Activated CD4-positive, alpha-beta T cell treated with anti-CD3 and anti-CD28 coated beads for 36 hours (primary cell): ENCODE results near the gene FANK1. TPM values are rescaled to one million over a fixed set of nuclear protein-coding genes. Genes with fewer than 3 reads are reported as not detected.
A peak's percentile ranks its signal among the peaks of the same experiment; 100 is the strongest.
"Not testable (repeated sequence)": the region's sequence is repeated elsewhere in the genome, so short reads cannot be mapped to it uniquely, and the experiment has no call there.

Experiments used
- ATAC-seq: fragments of 200-7000 bp; cut with Tn5 transposase; one replicate; pipeline ENCODE4 v1.10.0; 2021; ENCODE audit warnings: mild to moderate bottlenecking, moderate library complexity
- CTCF ChIA-PET: fragments of 350-600 bp; sonication (Branson Sonifier 250); formaldehyde crosslinking; loops from one replicate; lab custom pipeline; 2021; ENCODE audit warnings: antibody characterized with exemption; lab: Charles Lee
- POLR2A ChIA-PET: fragments of 350-600 bp; sonication (Branson Sonifier 250); formaldehyde crosslinking; loops from one replicate; lab custom pipeline; 2021; ENCODE audit warnings: antibody characterized with exemption, inconsistent platforms; lab: Charles Lee
- DNase-seq: peaks from one replicate; pipeline ENCODE4 v3.0.0-alpha.2; 2020
- H3K27ac Mint-ChIP-seq: one replicate; pipeline ENCODE4 v1.8.0; 2021; ENCODE audit warnings: mixed read lengths
- H3K27me3 Mint-ChIP-seq: one replicate; pipeline ENCODE4 v1.8.0; 2021; ENCODE audit warnings: mixed read lengths
- H3K36me3 Mint-ChIP-seq: one replicate; pipeline ENCODE4 v1.8.0; 2021; ENCODE audit warnings: low read depth, mixed read lengths
- H3K4me1 Mint-ChIP-seq: one replicate; pipeline ENCODE4 v1.8.0; 2021; ENCODE audit warnings: mixed read lengths
- H3K4me3 Mint-ChIP-seq: one replicate; pipeline ENCODE4 v1.8.0; 2021; ENCODE audit warnings: mild to moderate bottlenecking, moderate library complexity, mixed read lengths
- H3K9me3 Mint-ChIP-seq: one replicate; pipeline ENCODE4 v1.8.0; 2021; ENCODE audit warnings: low read depth, mixed read lengths
- intact Hi-C, 2 experiments: fragments of 100-400 bp; cut with DNase I in 1 of 2; cut with micrococcal nuclease in 1 of 2; formaldehyde crosslinking; loops; one replicate each; pipeline versions ENCODE4 v1.14.2 to v1.15.1; 2022 to 2024; cut with DNase I, micrococcal nuclease
- total RNA-seq, 2 experiments: library from RNA; stranded (reverse); gene quantifications; one replicate each; pipeline ENCODE4 v1.2.3, GENCODE V29; 2021

The FANK1 gene
- total RNA-seq, 2 experiments from 2014 or later = 0.42 to 1.0 TPM

- no peaks in the 10 kb centered on the region for H3K27me3 Mint-ChIP-seq
- no peaks in the 10 kb centered on the region for H3K36me3 Mint-ChIP-seq
- ATAC-seq (peak; percentile 98), DNase-seq (peak; percentile 86)
- no peak overlapping the region for H3K4me3 Mint-ChIP-seq
- intact Hi-C loops = loop anchor here in 1 of 2 experiments (2.0 to 5.0 kb wide), 2 partner anchors 145 to 325 kb away; partner anchors contain the start of genes EDRF1 and FANK1
- H3K27ac Mint-ChIP-seq = peak overlapping the region; percentile 79
- ChIA-PET POLR2A (no interaction called here), CTCF (no interaction called here)
- no peaks in the 10 kb centered on the region for H3K9me3 Mint-ChIP-seq
- H3K4me1 Mint-ChIP-seq = peaks cover 16% of the 10 kb centered on the region
Measured at GRCh38 chr10:126041804-126042231, 145.5 kb downstream of the FANK1 start.

- ATAC-seq (no peak), DNase-seq (peak; percentile 18)
- Mint-ChIP-seq H3K9me3 (no peaks in the 10 kb centered on the region), H3K4me1 (peaks cover 16% of the 10 kb centered on the region), H3K27ac (peak overlapping the region; percentile 79), H3K36me3 (no peaks in the 10 kb centered on the region), H3K4me3 (no peak overlapping the region), H3K27me3 (no peaks in the 10 kb centered on the region)
- POLR2A ChIA-PET = no interaction called here
- intact Hi-C loops = loop anchor here in 1 of 2 experiments (2.0 to 5.0 kb wide), 2 partner anchors 146 to 325 kb away; partner anchors contain the start of genes EDRF1 and FANK1
- CTCF ChIA-PET = no interaction called here
Measured at GRCh38 chr10:126042354-126042753, 146.0 kb downstream of the FANK1 start.

GRCh38 chr10:126042906-126043305, 146.5 kb downstream of the FANK1 start:
- intact Hi-C loops = loop anchor here in 1 of 2 experiments (2.0 to 5.0 kb wide), 2 partner anchors 146 to 326 kb away; partner anchors contain the start of genes EDRF1 and FANK1
- H3K27me3 Mint-ChIP-seq = no peaks in the 10 kb centered on the region
- H3K9me3 Mint-ChIP-seq = no peaks in the 10 kb centered on the region
- CTCF ChIA-PET = no interaction called here
- no peak overlapping the region for H3K4me3 Mint-ChIP-seq
- H3K4me1 Mint-ChIP-seq = peaks cover 16% of the 10 kb centered on the region
- H3K36me3 Mint-ChIP-seq = no peaks in the 10 kb centered on the region
- DNase-seq = no peak
- H3K27ac Mint-ChIP-seq = no peak overlapping the region
- ATAC-seq = no peak
- POLR2A ChIA-PET = no interaction called here

- intact Hi-C loops = loop anchor here in 1 of 2 experiments (2.0 to 5.0 kb wide), 2 partner anchors 147 to 326 kb away; partner anchors contain the start of genes EDRF1 and FANK1
- no peak for DNase-seq
- Mint-ChIP-seq H3K27me3 (no peaks in the 10 kb centered on the region), H3K27ac (no peak overlapping the region), H3K36me3 (no peaks in the 10 kb centered on the region), H3K4me1 (peaks cover 16% of the 10 kb centered on the region), H3K4me3 (no peak overlapping the region), H3K9me3 (no peaks in the 10 kb centered on the region)
- CTCF ChIA-PET = no interaction called here
- ATAC-seq = no peak
- POLR2A ChIA-PET = no interaction called here
Measured at GRCh38 chr10:126043389-126043788, 147.0 kb downstream of the FANK1 start.

GRCh38 chr10:126045861-126046260, 149.5 kb downstream of the FANK1 start:
- Mint-ChIP-seq H3K9me3 (no peaks in the 10 kb centered on the region), H3K4me3 (no peak overlapping the region), H3K27ac (no peak overlapping the region), H3K36me3 (no peaks in the 10 kb centered on the region), H3K4me1 (peaks cover 16% of the 10 kb centered on the region), H3K27me3 (no peaks in the 10 kb centered on the region)
- no peak for DNase-seq
- intact Hi-C loops = no loop called here
- ChIA-PET POLR2A (no interaction called here), CTCF (interaction anchor here (0.8 kb wide), 1 partner anchor 29 kb away, joined by 5 read pairs; no protein-coding TSS in a partner anchor)
- no peak for ATAC-seq

GRCh38 chr10:126046831-126047230, 150.5 kb downstream of the FANK1 start:
- CTCF ChIA-PET = no interaction called here
- intact Hi-C loops = no loop called here
- no peak overlapping the region for H3K4me3 Mint-ChIP-seq
- ATAC-seq = no peak
- peaks cover 10% of the 10 kb centered on the region for H3K4me1 Mint-ChIP-seq
- no peak for DNase-seq
- H3K27ac Mint-ChIP-seq = no peak overlapping the region
- POLR2A ChIA-PET = no interaction called here
- H3K27me3 Mint-ChIP-seq = no peaks in the 10 kb centered on the region
- H3K36me3 Mint-ChIP-seq = no peaks in the 10 kb centered on the region
- H3K9me3 Mint-ChIP-seq = no peaks in the 10 kb centered on the region

- H3K4me3 Mint-ChIP-seq, H3K9me3 Mint-ChIP-seq, ATAC-seq, POLR2A ChIA-PET, H3K4me1 Mint-ChIP-seq, intact Hi-C loops, DNase-seq, CTCF ChIA-PET, H3K27ac Mint-ChIP-seq, H3K36me3 Mint-ChIP-seq, H3K27me3 Mint-ChIP-seq: not testable (repeated sequence)
Measured at GRCh38 chr10:126047749-126048148, 151.4 kb downstream of the FANK1 start.

- ChIA-PET POLR2A (no interaction called here), CTCF (interaction anchor here (0.6 kb wide), 1 partner anchor 132 kb away, joined by 3 read pairs; no protein-coding TSS in a partner anchor)
- Mint-ChIP-seq H3K4me3 (no peak overlapping the region), H3K27ac (no peak overlapping the region), H3K9me3 (no peaks in the 10 kb centered on the region), H3K4me1 (no peaks in the 10 kb centered on the region), H3K36me3 (no peaks in the 10 kb centered on the region), H3K27me3 (no peaks in the 10 kb centered on the region)
- ATAC-seq (no peak), DNase-seq (no peak)
- intact Hi-C loops = no loop called here
Measured at GRCh38 chr10:126049759-126050700, 153.7 kb downstream of the FANK1 start.

GRCh38 chr10:126052171-126052570, 155.8 kb downstream of the FANK1 start:
- intact Hi-C loops = no loop called here
- no peak overlapping the region for H3K27ac Mint-ChIP-seq
- DNase-seq (no peak), ATAC-seq (no peak)
- H3K4me1 Mint-ChIP-seq = no peaks in the 10 kb centered on the region
- no peaks in the 10 kb centered on the region for H3K27me3 Mint-ChIP-seq
- POLR2A ChIA-PET = no interaction called here
- no peaks in the 10 kb centered on the region for H3K36me3 Mint-ChIP-seq
- CTCF ChIA-PET = interaction anchor here (1.0 kb wide), 1 partner anchor 218 kb away, joined by 3 read pairs; no protein-coding TSS in a partner anchor
- no peak overlapping the region for H3K4me3 Mint-ChIP-seq
- peaks cover 2% of the 10 kb centered on the region for H3K9me3 Mint-ChIP-seq

- no peak overlapping the region for H3K27ac Mint-ChIP-seq
- H3K4me3 Mint-ChIP-seq = no peak overlapping the region
- H3K4me1 Mint-ChIP-seq = no peaks in the 10 kb centered on the region
- peaks cover 2% of the 10 kb centered on the region for H3K9me3 Mint-ChIP-seq
- intact Hi-C loops = no loop called here
- no peak for DNase-seq
- H3K36me3 Mint-ChIP-seq = no peaks in the 10 kb centered on the region
- H3K27me3 Mint-ChIP-seq = no peaks in the 10 kb centered on the region
- no peak for ATAC-seq
- ChIA-PET POLR2A (no interaction called here), CTCF (no interaction called here)
Measured at GRCh38 chr10:126054191-126054590, 157.8 kb downstream of the FANK1 start.

GRCh38 chr10:126057494-126057893, 161.1 kb downstream of the FANK1 start:
- intact Hi-C loops = no loop called here
- no peak for DNase-seq
- ChIA-PET CTCF (no interaction called here), POLR2A (no interaction called here)
- ATAC-seq = no peak
- H3K4me1 Mint-ChIP-seq = no peaks in the 10 kb centered on the region
- H3K36me3 Mint-ChIP-seq = no peaks in the 10 kb centered on the region
- no peak overlapping the region for H3K4me3 Mint-ChIP-seq
- no peak overlapping the region for H3K27ac Mint-ChIP-seq
- H3K9me3 Mint-ChIP-seq = peaks cover 2% of the 10 kb centered on the region
- H3K27me3 Mint-ChIP-seq = peaks cover 2% of the 10 kb centered on the region
